OCI-LY7 (cell line): ENCODE measurements around the gene TBC1D9B. TPM values are rescaled to one million over a fixed set of nuclear protein-coding genes. Genes with fewer than 3 reads are reported as not detected.

Experiments used
- BruUV-seq: library from RNA; stranded (reverse); fragments of 400-500 nt; replicated peaks from 2 replicates; lab custom pipeline; 2021; lab: Mats Ljungman, UMichigan
- CTCF ChIA-PET: fragments of 300-600 bp; sonication (Branson Sonifier 250); formaldehyde crosslinking; loops from one replicate; lab custom pipeline; 2022; ENCODE audit warnings: antibody characterized with exemption; ENCODE audit not compliant: unreplicated experiment; lab: Charles Lee
- POLR2A ChIA-PET: fragments of 300-600 bp; sonication (Branson Sonifier 250); formaldehyde crosslinking; loops from one replicate; lab custom pipeline; 2022; ENCODE audit warnings: antibody characterized with exemption; lab: Charles Lee
- DNase-seq: peaks from one replicate; pipeline ENCODE4 v3.0.0-alpha.2; 2015; ENCODE audit warnings: low spot score
- H2AFZ ChIP-seq: fragments of 200-600 bp; sonication (generic), shearing (Covaris generic); 2 replicates; pipeline ENCODE4 v1.6.1; 2014; ENCODE audit warnings: mild to moderate bottlenecking, antibody characterized with exemption, low read length, moderate library complexity
- H3K27ac ChIP-seq: fragments of 200-600 bp; sonication (generic); 2 replicates; pipeline ENCODE4 v1.5.1; 2014; ENCODE audit warnings: mixed run types, low read depth, mild to moderate bottlenecking, moderate library complexity, low read length, inconsistent platforms; ENCODE audit not compliant: poor library complexity, severe bottlenecking
- H3K36me3 ChIP-seq: fragments of 200-600 bp; sonication (generic); 2 replicates; pipeline ENCODE4 v1.6.1; 2014; ENCODE audit warnings: mild to moderate bottlenecking, antibody characterized with exemption, low read length, moderate library complexity, mixed read lengths; ENCODE audit not compliant: insufficient read depth
- H3K4me1 ChIP-seq: fragments of 200-600 bp; sonication (generic); 2 replicates; pipeline ENCODE4 v1.5.1; 2014; ENCODE audit warnings: mild to moderate bottlenecking, low read length; ENCODE audit not compliant: insufficient read depth, poor library complexity, severe bottlenecking
- H3K4me2 ChIP-seq: fragments of 200-600 bp; sonication (generic); 2 replicates; pipeline ENCODE4 v1.6.1; 2014; ENCODE audit warnings: mild to moderate bottlenecking, low read length
- H3K4me3 ChIP-seq: fragments of 200-600 bp; sonication (generic); 2 replicates; pipeline ENCODE4 v1.5.1; 2014; ENCODE audit warnings: mild to moderate bottlenecking, low read depth, low read length; ENCODE audit not compliant: poor library complexity, severe bottlenecking
- H3K79me2 ChIP-seq: fragments of 200-600 bp; sonication (generic); 2 replicates; pipeline ENCODE4 v1.6.1; 2016; ENCODE audit warnings: low read depth, mild to moderate bottlenecking, low read length, moderate library complexity, mixed read lengths; ENCODE audit not compliant: insufficient read depth
- H3K9me2 ChIP-seq: fragments of 200-600 bp; sonication (generic); 2 replicates; pipeline ENCODE4 v1.6.1; 2016; ENCODE audit warnings: mild to moderate bottlenecking, low read length, mixed read lengths; ENCODE audit not compliant: insufficient read depth
- H3K9me3 ChIP-seq: fragments of 200-600 bp; sonication (generic); 2 replicates; pipeline ENCODE4 v1.6.1; 2014; ENCODE audit warnings: mild to moderate bottlenecking, mixed run types, low read length, mixed read lengths
- H4K20me1 ChIP-seq: fragments of 200-600 bp; sonication (generic); 2 replicates; pipeline ENCODE4 v1.6.1; 2014; ENCODE audit warnings: mild to moderate bottlenecking, antibody characterized with exemption, low read length, moderate library complexity, mixed read lengths; ENCODE audit not compliant: insufficient read depth
- EZH2phosphoT487 ChIP-seq: fragments of 200-600 bp; sonication (generic); IDR thresholded peaks from 2 replicates; pipeline ENCODE4 v1.6.1; 2018; ENCODE audit warnings: low read depth, borderline replicate concordance, mild to moderate bottlenecking, mixed run types, antibody characterized with exemption, low read length, moderate library complexity, mixed read lengths
- intact Hi-C: fragments of 100-400 bp; cut with micrococcal nuclease; formaldehyde crosslinking; loops from one replicate; pipeline ENCODE4 v1.10.0; 2022; ENCODE audit not compliant: unreplicated experiment
- total RNA-seq, 2 experiments: library from RNA; depleted of rRNA in 1 of 2; stranded (reverse); fragments of >200 nt in 1 of 2; shearing (Covaris generic) in 1 of 2; gene quantifications; 2 replicates each; pipeline ENCODE4 v1.2.3, GENCODE V29; 2014 to 2022
- TF ChIP-seq, protein P1 (sequence below): fragments of 200-600 bp; sonication (generic); conservative IDR thresholded peaks from 2 replicates; pipeline ENCODE4 v1.5.1; 2014; ENCODE audit warnings: mild to moderate bottlenecking, antibody characterized with exemption, low read length, moderate library complexity, mixed read lengths

TBC1D9B gene
- total RNA-seq, 2 experiments from 2014 or later, result 52.2 to 106 TPM

DNA sequence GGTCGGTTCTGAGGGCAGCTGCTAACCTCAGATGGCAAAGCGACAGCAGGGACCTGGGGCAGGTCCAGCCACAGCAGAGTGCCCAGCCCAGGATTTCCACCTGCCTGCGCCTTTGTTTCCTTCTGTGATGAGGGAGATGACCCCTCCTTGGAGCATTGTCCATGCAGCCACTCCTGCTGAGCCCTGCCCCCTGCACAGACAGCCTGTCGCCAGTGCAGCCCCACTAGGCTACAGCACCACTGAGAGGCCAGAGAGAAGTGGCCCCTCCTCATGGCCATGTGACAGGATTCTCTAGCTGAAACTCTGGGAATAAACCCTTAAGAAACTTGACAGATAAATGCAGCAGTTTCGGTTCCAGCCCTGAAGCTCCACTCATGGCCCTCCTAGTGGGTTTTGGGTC, 38.6 kb downstream of the TBC1D9B start:
- ChIA-PET POLR2A (no interaction called here), CTCF (no interaction called here)
- TF ChIP-seq, protein P1, sequence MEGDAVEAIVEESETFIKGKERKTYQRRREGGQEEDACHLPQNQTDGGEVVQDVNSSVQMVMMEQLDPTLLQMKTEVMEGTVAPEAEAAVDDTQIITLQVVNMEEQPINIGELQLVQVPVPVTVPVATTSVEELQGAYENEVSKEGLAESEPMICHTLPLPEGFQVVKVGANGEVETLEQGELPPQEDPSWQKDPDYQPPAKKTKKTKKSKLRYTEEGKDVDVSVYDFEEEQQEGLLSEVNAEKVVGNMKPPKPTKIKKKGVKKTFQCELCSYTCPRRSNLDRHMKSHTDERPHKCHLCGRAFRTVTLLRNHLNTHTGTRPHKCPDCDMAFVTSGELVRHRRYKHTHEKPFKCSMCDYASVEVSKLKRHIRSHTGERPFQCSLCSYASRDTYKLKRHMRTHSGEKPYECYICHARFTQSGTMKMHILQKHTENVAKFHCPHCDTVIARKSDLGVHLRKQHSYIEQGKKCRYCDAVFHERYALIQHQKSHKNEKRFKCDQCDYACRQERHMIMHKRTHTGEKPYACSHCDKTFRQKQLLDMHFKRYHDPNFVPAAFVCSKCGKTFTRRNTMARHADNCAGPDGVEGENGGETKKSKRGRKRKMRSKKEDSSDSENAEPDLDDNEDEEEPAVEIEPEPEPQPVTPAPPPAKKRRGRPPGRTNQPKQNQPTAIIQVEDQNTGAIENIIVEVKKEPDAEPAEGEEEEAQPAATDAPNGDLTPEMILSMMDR, result no peak
- no peak for TF ChIP-seq EZH2phosphoT487
- Histone ChIP-seq H3K36me3 (peaks cover 77% of the 10 kb centered on the region), H3K9me3 (no peaks in the 10 kb centered on the region), H4K20me1 (no peaks in the 10 kb centered on the region), H3K4me1 (peaks cover 10% of the 10 kb centered on the region), H3K27ac (no peak overlapping the region), H3K9me2 (no peaks in the 10 kb centered on the region), H3K79me2 (no peaks in the 10 kb centered on the region), H3K4me2 (no peak overlapping the region), H3K4me3 (no peak overlapping the region), H2AFZ (no peak overlapping the region)
- DNase-seq, result no peak
- intact Hi-C loops, result no loop called here
- no TSS peak for BruUV-seq

DNA sequence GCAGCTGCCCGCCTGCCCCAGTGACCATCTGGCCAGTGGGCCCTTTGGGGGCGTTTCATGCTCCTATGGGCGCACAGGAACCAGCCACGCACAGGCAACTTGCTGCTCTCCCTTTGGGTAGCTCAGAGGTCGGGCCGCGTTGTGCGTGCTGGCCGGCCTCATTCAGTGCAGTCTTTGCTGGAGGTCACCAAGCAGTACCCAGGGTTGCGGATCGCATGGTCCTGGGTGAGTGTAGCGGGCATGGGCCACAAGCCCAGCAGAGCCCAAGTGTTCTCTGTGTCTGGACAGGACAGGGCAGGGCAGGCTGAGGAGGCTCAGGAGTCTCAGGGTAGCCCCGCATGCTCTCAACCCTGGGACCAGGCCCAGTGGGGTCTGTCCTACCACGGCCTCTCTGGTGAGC, 39.2 kb downstream of the TBC1D9B start:
- CTCF ChIA-PET, result no interaction called here

DNA sequence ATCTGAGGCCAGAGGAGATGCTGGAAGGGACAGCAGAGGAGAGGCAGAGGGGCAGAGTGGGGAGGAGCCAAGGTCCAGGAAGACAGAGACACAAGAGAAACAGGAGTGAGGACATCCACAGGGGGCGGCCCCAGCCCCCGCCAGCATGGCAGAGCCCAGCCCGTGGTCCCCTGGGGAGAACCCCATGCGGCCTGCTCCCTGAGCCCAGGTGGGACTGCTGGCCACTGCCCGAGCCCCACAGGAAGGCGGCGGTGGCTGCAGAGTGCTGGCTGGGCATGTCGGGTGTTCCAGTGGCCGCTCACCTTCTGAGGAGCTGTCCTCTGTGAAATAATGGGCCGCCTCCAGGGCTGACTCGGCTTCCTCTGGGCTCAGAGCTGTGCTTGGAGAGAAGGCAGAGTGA, 40.2 kb downstream of the TBC1D9B start:
- CTCF ChIA-PET, result no interaction called here

More for the DNA sequence above, 39.2 kb downstream of the TBC1D9B start:
- peaks cover 77% of the 10 kb centered on the region for H3K36me3 ChIP-seq
- BruUV-seq, result no TSS peak
- no peaks in the 10 kb centered on the region for H3K79me2 ChIP-seq
- no peak overlapping the region for H3K4me3 ChIP-seq
- TF ChIP-seq EZH2phosphoT487, result no peak
- TF ChIP-seq, protein P1, result no peak
- DNase-seq, result no peak
- H3K9me3 ChIP-seq, result no peaks in the 10 kb centered on the region
- H4K20me1 ChIP-seq, result no peaks in the 10 kb centered on the region
- H3K4me1 ChIP-seq, result peaks cover 10% of the 10 kb centered on the region
- H3K9me2 ChIP-seq, result no peaks in the 10 kb centered on the region
- intact Hi-C loops, result no loop called here
- POLR2A ChIA-PET, result interaction anchor here (1.1 kb wide), 1 partner anchor 8 kb away, joined by 6 read pairs; no protein-coding TSS in a partner anchor
- no peak overlapping the region for H3K27ac ChIP-seq
- H2AFZ ChIP-seq, result no peak overlapping the region
- no peak overlapping the region for H3K4me2 ChIP-seq

More for the DNA sequence above, 40.2 kb downstream of the TBC1D9B start:
- Histone ChIP-seq H2AFZ (no peak overlapping the region), H3K9me2 (no peaks in the 10 kb centered on the region), H3K36me3 (peaks cover 78% of the 10 kb centered on the region), H3K4me3 (no peak overlapping the region), H3K4me1 (peaks cover 10% of the 10 kb centered on the region), H4K20me1 (no peaks in the 10 kb centered on the region), H3K9me3 (no peaks in the 10 kb centered on the region), H3K4me2 (no peak overlapping the region), H3K79me2 (no peaks in the 10 kb centered on the region), H3K27ac (peak overlapping the region; percentile 21)
- POLR2A ChIA-PET, result interaction anchor here (1.1 kb wide), 1 partner anchor 9 kb away, joined by 6 read pairs; no protein-coding TSS in a partner anchor
- DNase-seq, result no peak
- intact Hi-C loops, result no loop called here
- BruUV-seq, result no TSS peak
- TF ChIP-seq, protein P1, result no peak
- no peak for TF ChIP-seq EZH2phosphoT487
